GM10847 (cell line): ENCODE measurements around the gene SLTM.

Experiments
- POLR2A ChIP-seq: IDR thresholded peaks from 2 replicates; pipeline ENCODE4 v1.6.1; 2011; ENCODE audit not compliant: insufficient read length; ENCODE audit errors: extremely low read depth

SLTM gene

GRCh38 chr15:58900631-58901030 is 32.8 kb downstream of the SLTM start:
- no peak for TF ChIP-seq POLR2A

GRCh38 chr15:58898150-58898680 is 35.3 kb downstream of the SLTM start:
- TF ChIP-seq POLR2A, result no peak

GRCh38 chr15:58889363-58889762 is 44.1 kb downstream of the SLTM start:
- TF ChIP-seq POLR2A, result no peak

GRCh38 chr15:58886921-58887320 is 46.6 kb downstream of the SLTM start:
- TF ChIP-seq POLR2A, result no peak

- TF ChIP-seq POLR2A, result no peak
Measured at GRCh38 chr15:58882243-58882642, 51.2 kb downstream of the SLTM start.

- no peak for TF ChIP-seq POLR2A
Measured at GRCh38 chr15:58880320-58880719, 53.2 kb downstream of the SLTM start.

GRCh38 chr15:58877999-58878825 is 55.3 kb downstream of the SLTM start:
- no peak for TF ChIP-seq POLR2A

- no peak for TF ChIP-seq POLR2A
Measured at GRCh38 chr15:58876306-58877106, 57.0 kb downstream of the SLTM start.

GRCh38 chr15:58875343-58875742 is 58.1 kb downstream of the SLTM start:
- TF ChIP-seq POLR2A, result no peak

GRCh38 chr15:58873267-58873666 is 60.2 kb downstream of the SLTM start:
- no peak for TF ChIP-seq POLR2A

GRCh38 chr15:58870451-58870850 is 63.0 kb downstream of the SLTM start:
- no peak for TF ChIP-seq POLR2A

- TF ChIP-seq POLR2A, result no peak
Measured at GRCh38 chr15:58867926-58868325, 65.6 kb downstream of the SLTM start.

GRCh38 chr15:58865425-58865880 is 68.0 kb downstream of the SLTM start:
- TF ChIP-seq POLR2A, result no peak

GRCh38 chr15:58864602-58865424 is 68.7 kb downstream of the SLTM start:
- TF ChIP-seq POLR2A, result no peak

GRCh38 chr15:58862326-58862725 is 71.2 kb downstream of the SLTM start:
- no peak for TF ChIP-seq POLR2A
